ENCODE data around the gene CHD6. TPM values are rescaled to one million over a fixed set of nuclear protein-coding genes. Genes with fewer than 3 reads are reported as not detected.

CHD6 gene
- total and polyA plus RNA-seq, 2 of the 13 experiments (the other 11 are each of a cell fraction or from before 2014, with no cell fraction given) = 14.4 to 52.0 TPM

DNA sequence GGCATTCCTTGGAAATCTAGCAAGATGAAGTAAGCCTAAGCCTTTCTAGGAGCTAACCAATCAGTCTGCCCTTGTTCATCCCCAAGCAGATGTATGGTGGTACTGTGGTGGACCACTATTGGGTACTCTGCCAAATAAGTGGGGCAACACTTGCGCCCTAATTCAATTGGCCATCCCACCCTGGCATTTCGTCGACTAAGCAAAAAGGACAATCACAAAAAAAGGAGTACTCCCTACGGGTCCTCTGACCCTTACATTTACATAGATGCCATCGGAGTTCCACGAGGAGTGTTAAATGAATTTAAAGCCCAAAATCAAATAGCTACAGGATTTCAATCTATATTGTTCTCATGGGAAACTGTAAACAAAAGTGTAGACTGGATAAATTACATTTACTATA lies 19.5 kb downstream of the CHD6 start:
- in situ Hi-C loops (cut with HindIII; ENCODE audit: extremely low pct_ligation_motif_present, low pct_unique_long_range_greater_than_20kb) = no loop called here
- Histone ChIP-seq H3K79me2 (ENCODE audit: insufficient read depth, low read length) (peaks cover 100% of the 10 kb centered on the region), H3K4me1 (ENCODE audit: insufficient read depth, low read length) (peaks cover 27% of the 10 kb centered on the region)

GRCh38 chr20:41594514-41595322 lies 23.5 kb downstream of the CHD6 start:
- WGBS (ENCODE audit: low lambda C conversion rate) = 74% methylated on average over 8 of the region's 8 CpGs
- intact Hi-C loops (cut with micrococcal nuclease; ENCODE audit: unreplicated experiment) (no loop called here), in situ Hi-C loops (cut with HindIII; ENCODE audit: extremely low pct_ligation_motif_present, low pct_unique_long_range_greater_than_20kb) (no loop called here)
- Histone ChIP-seq H3K27ac (ENCODE audit: extremely low read length, insufficient read depth, low read length) (no peak overlapping the region), H3K4me3 (replicated peaks in 1 of 3; ENCODE audit: insufficient read depth in 1 of 3, low read depth in 2 of 3, low read length in 3 of 3) (no peak overlapping the region), H4K20me1 (ENCODE audit: insufficient read depth, low read length) (peaks cover 44% of the 10 kb centered on the region), H3K79me2 (ENCODE audit: insufficient read depth, low read length) (peaks cover 88% of the 10 kb centered on the region), H3K9me3 (ENCODE audit: low read length) (peaks cover 30% of the 10 kb centered on the region), H3K36me3 (replicated peaks in 1 of 2; ENCODE audit: control insufficient read depth in 1 of 2, insufficient read depth in 2 of 2, low read length in 2 of 2) (no peaks in the 10 kb centered on the region), H2AFZ (ENCODE audit: low read length) (no peak overlapping the region), H3K9ac (ENCODE audit: insufficient read depth, low read depth, low read length) (no peak overlapping the region), H3K4me1 (ENCODE audit: insufficient read depth, low read length) (peaks cover 33% of the 10 kb centered on the region), H3K27me3 (ENCODE audit: control insufficient read depth in 1 of 2, insufficient read depth in 2 of 2, low read length in 2 of 2) (no peaks in the 10 kb centered on the region), H3K4me2 (ENCODE audit: low read depth, low read length) (peak overlapping the region; percentile 34)
- no TSS peak for BruUV-seq (replicated peaks)
- ATAC-seq = peak; percentile 98
- CTCF ChIA-PET (ENCODE audit: low intra/inter-chr PET ratio, low total read pairs) = no interaction called here
- DNase-seq (ENCODE audit: low spot score) = peak; percentile 70
- peak; percentile 66 for FAIRE-seq
- POLR2A ChIA-PET = interaction anchor here (1.0 kb wide), 1 partner anchor 18 kb away, joined by 3 read pairs; no protein-coding TSS in a partner anchor
- TF ChIP-seq FOXK1 (CRISPR knock-in tag; IDR thresholded peaks at IDR 0.05; ENCODE audit: borderline replicate concordance, low read depth) (peak; percentile 95; the same call in 1 of the 2 replicates), PLRG1 (conservative IDR thresholded peaks at IDR 0.05) (no peak), SMYD3 (CRISPR knock-in tag; IDR thresholded peaks at IDR 0.05) (no peak), ZNF432 (CRISPR knock-in tag; IDR thresholded peaks at IDR 0.05; ENCODE audit: borderline replicate concordance) (no peak), MNT (IDR thresholded peaks at IDR 0.05) (no peak), MYPOP (CRISPR knock-in tag; IDR thresholded peaks at IDR 0.05) (no peak), ZSCAN29 (CRISPR knock-in tag; conservative IDR thresholded peaks at IDR 0.05) (no peak), NFRKB (IDR thresholded peaks at IDR 0.05) (no peak), AGO1 (IDR thresholded peaks at IDR 0.05; ENCODE audit: low read depth, low read length, poor library complexity, severe bottlenecking) (no peak), MATR3 (CRISPR knock-in tag; IDR thresholded peaks at IDR 0.05) (no peak), ELF3 (CRISPR knock-in tag; IDR thresholded peaks at IDR 0.05) (peak; percentile 88), ATF2 (CRISPR knock-in tag; IDR thresholded peaks at IDR 0.05) (peak; percentile 51; the same call in 1 of the 2 replicates)

More for the DNA sequence above, 19.5 kb downstream of the CHD6 start:
- Histone ChIP-seq H3K4me3 (replicated peaks in 1 of 3; ENCODE audit: insufficient read depth in 1 of 3, low read depth in 2 of 3, low read length in 3 of 3) (no peak overlapping the region), H2AFZ (ENCODE audit: low read length) (no peak overlapping the region), H3K36me3 (replicated peaks in 1 of 2; ENCODE audit: control insufficient read depth in 1 of 2, insufficient read depth in 2 of 2, low read length in 2 of 2) (no peaks in the 10 kb centered on the region), H3K27me3 (ENCODE audit: control insufficient read depth in 1 of 2, insufficient read depth in 2 of 2, low read length in 2 of 2) (no peaks in the 10 kb centered on the region), H3K9ac (ENCODE audit: insufficient read depth, low read depth, low read length) (no peak overlapping the region), H3K27ac (ENCODE audit: extremely low read length, insufficient read depth, low read length) (no peak overlapping the region), H4K20me1 (ENCODE audit: insufficient read depth, low read length) (peaks cover 49% of the 10 kb centered on the region), H3K4me2 (ENCODE audit: low read depth, low read length) (no peak overlapping the region), H3K9me3 (ENCODE audit: low read length) (peaks cover 52% of the 10 kb centered on the region)
- WGBS (ENCODE audit: low lambda C conversion rate) = 96% methylated on average over 6 of the region's 6 CpGs
- intact Hi-C loops (cut with micrococcal nuclease; ENCODE audit: unreplicated experiment) = no loop called here
- TF ChIP-seq, protein P1, sequence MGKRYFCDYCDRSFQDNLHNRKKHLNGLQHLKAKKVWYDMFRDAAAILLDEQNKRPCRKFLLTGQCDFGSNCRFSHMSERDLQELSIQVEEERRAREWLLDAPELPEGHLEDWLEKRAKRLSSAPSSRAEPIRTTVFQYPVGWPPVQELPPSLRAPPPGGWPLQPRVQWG (CRISPR knock-in tag; IDR thresholded peaks at IDR 0.05; ENCODE audit: borderline replicate concordance, low read depth) = no peak
- peak; percentile 97 for TF ChIP-seq MAFF (IDR thresholded peaks at IDR 0.05; ENCODE audit: low read depth, low read length)
- TF ChIP-seq MAFK (conservative IDR thresholded peaks at IDR 0.05 in 1 of 2, IDR thresholded peaks at IDR 0.05 in 1 of 2; ENCODE audit: low read length in 2 of 2) = peak; percentile 97 to 98
- POLR2A ChIA-PET = no interaction called here
- no peak for DNase-seq (ENCODE audit: low spot score)
- no peak for FAIRE-seq
- ATAC-seq = no peak
- BruUV-seq (replicated peaks) = no TSS peak
- CTCF ChIA-PET (ENCODE audit: low intra/inter-chr PET ratio, low total read pairs) = no interaction called here

Data from HepG2 (cell line).